ENCODE results near the gene ADGRV1.
"Not testable (repeated sequence)": the region's sequence is repeated elsewhere in the genome, so short reads cannot be mapped to it uniquely, and the experiment has no call there.

ADGRV1 gene

DNA sequence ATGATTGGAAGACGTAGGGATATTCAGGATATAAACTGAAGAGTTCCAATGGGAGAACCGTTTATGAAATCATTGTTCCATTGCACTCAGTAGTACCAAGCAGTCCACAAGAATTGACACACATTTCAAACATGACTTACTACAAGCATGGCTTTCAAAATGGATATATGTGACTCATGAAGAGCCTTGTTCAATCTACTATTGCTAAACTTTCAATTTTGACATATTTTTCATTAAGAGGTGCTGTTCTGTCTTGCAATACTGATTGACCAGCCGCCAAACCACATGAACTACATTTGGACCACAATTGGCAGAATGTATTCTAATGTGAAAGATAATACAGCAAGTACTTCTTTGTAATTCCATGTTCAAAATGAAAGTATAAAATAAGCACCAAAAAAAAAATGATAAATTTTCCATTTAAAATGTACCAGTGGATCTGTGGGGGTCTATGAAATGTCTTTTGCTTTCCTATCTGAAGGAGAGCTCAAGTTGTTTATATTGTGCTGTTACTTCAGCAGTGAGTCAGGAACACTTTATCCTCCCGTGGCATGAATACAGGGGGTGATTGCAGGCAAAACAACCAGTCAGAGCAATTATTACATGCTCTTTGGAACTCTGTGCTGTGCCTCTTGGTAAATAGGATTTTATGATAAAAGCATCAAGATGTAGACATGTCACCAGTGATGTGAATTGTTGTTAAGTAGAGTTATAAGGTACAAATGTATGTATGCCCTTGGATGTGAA, 458.5 kb downstream of the ADGRV1 start:
- no peak for DNase-seq

DNA sequence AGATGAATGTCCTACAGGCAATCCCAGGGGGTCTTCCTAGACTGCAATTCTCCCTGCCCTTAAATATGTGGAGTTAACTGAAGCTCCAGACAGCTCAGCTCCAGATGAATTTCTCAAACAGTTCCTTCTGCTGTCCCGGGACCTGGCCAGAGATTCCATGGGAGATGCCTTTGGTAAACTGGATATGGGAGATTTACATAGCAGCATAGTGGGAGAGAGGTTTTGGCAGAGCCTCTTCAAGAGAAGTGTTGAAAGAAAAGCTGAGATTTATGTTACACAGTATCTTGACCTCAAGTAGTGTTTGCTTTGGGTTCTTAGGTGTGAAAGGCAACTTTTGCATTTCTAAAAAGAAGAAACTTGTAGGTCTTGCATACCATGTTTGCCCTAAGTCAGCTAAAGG, 459.6 kb downstream of the ADGRV1 start:
- DNase-seq = no peak

DNA sequence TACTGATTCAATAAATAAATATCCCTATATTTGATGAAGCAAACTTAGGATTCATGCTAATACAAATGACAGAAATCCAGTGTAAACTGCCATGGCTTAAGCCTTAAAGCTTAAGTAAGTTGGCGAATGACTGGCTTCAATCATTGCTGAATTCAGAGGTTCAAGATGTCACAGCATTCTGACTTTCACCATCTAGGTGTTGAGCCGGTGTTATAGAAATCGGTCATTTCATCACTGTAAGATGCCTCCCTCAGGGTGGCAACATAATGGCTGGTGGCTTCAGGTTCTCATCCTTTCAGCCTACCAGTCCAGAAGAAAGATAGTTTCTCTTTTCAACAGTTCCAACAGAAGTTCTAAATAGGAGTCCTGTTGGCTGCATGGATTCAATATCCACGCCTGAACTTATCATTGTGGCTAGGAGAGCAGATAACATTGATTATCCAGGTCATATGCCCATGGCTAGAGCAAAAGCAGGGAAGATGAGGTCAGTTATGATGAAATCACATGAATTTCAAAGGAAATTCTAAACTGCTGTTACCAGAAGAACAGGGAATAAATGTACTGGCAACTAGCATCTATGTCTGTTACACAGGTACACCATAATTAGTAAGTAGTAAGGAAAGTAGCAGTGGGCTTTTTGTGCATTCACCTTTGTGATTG, 460.2 kb downstream of the ADGRV1 start:
- DNase-seq = no peak

DNA sequence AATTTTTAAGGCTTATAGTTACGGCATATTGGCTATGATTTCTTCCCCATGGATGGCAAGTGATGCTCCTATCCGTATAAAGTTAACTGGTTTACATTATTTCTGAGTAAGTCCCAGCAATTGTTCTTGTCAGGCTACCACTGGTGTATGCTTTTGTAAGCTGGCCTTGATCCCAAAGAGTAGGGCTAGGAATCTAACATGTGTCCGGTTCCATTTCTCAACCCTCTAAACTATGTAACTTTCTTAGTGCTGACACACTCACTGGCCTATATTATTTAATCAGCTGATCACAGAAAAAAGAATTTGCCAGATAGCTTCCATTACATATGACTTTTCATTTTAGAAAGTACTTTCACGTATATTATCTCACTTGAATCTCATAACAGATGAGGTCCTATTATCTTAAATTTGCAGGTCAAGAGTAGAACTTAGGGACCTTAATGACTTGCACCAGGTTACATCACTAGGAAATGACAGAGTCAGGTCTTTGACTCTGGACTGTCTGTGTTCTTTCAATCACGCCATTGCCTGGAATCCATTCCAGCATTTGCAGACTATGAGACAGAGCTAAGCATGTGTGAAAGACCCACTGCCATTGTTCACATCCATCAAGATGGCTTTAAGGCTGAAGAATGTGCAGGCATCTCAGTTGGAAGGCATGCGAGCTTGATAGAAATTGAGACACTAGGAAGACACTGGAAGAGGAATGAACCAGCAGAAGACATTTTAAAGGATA, 461.6 kb downstream of the ADGRV1 start:
- DNase-seq = no peak

DNA sequence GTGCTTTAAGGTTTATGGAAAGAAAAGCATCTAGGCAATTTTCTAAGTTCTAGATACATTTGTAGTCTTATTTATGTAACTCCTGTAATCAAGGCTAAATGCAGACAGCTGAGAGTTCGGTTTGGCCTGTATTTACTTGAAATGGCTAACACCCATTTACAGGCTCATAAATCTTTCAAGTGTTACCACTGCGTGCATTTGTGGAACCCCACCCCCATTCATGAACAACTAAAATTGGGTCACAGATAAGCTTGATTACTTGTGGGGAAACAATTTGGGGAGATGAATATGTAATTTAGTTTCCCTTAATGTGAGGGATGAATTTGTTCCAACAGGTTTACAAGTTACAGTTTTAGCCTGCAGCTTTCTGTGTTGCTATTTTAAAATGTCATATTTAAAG, 463.9 kb downstream of the ADGRV1 start:
- no peak for DNase-seq

DNA sequence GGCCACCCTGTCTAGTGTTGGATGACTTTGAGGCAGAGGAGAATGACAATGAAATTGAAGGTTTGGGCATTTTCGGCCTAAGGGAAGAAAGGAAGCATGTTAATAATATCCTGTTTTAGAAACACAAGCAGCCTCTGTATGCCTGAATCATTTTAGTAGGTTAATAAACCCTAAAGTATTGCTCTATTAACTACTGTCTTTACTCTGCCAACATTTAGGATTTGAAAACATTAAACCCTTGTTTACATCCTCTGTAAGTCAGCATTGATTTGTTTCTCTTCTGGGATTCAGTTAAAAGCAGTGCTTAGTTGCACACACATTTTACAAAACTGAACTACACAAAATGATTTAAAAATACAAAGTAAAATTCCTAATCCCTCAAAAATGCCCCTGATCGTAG, 465.6 kb downstream of the ADGRV1 start:
- no peak for DNase-seq

DNA sequence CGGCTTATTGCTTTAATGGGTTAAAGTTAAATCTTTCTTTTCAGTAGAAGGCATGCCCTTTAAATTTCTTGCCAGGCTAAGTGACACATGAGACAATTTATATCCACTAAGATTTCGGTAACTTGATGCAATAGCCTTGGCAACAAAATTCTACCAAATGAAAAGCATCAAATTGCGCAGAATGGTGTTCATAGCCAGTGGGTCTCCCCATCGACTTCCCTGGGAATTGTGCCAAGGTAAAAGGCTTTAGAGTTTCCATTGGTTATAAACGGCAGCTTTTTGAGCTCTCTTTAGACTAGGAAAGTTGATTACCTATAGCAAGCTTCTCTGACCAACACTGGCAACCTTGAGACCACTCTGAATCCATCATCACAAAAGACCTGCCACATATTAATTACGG, 466.1 kb downstream of the ADGRV1 start:
- DNase-seq = no peak

DNA sequence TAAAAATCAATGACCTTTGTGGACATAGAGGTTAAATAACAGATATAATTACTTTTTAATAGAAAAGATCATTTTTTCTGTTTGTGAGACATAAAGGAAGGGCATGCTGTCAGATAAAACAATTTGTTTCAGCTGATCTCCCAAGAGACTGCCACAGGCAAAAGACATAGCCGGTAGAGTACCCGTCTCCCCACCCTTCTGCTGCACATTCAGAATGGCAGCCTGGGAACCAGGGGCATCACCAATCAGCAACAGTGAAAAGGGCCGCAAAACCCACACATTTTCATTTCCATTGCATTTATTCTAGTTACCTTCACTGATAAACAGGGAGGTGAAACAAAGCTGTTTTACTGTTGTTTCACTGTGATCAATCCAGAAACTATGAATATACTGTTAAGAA, 466.9 kb downstream of the ADGRV1 start:
- DNase-seq = no peak

DNA sequence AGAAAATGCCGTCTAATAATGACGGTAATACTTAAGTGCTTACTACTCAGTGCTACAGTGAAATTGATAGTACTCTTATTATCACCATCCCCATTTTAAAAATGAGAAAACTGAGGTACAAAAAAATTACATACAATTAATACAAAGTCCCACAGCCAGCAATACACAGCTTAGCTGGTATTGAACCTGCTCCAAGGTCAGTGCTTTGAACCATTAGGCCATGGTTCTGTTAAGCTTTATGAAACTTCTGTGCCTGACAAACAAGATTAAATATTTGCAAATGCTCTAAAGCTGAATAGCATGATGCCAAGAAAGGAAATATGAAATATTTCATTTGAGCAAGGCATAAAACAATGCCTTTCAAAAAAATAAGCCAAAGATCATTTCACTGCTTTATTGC, 467.4 kb downstream of the ADGRV1 start:
- DNase-seq = no peak

DNA sequence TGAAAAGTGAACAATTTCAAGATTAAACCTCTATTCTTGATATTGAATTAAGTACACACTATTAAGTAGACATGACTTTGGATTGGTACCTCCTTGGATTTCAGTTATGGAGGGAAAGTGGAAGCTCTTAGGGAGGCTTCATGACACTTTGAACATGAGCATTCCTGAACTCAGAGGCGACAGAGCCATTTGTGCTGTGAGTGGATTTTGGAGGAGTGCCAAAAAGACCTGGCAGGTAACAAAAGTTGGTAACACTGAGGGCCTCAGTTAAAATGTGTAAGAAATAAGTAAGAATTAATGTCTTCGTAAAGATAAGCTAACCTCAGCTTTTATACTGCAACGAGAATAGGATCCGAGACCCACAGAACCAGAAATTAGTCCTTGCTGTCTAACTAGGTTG, 467.9 kb downstream of the ADGRV1 start:
- no peak for DNase-seq

DNA sequence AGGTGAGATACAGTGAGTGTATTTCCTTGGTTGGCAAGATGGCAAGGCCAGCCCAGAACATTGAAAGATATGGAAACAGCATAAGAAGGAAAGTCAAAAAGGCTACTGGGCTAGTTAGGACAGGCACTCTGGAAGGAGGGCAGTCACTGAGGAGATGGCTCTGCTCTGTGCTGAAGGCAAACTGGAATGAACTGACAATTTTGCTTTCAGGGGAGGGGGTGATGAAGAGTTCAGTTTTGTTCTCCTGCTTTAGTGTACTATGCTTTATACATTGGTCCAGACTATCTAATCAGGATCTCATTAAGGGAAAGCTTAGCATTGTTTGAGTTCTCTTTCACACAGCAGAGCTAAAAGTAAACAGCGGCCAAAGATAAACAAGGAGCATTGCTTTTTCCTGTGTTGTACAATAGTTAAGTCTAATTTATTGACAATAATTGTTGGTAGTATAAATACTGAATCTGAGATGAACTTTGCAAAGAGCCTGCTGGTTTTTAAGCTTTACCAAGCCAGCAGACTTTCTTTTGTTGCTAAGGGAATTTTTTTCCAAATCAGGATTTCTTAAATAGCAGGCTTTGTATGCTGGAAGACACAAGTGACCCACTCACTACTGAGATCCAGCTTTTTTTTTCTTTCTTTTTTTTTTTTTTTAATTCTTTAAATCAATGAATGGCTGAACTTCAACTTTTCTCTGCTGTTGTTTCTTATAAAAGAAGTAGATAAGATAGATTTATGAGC, 469.0 kb downstream of the ADGRV1 start:
- no peak for DNase-seq

DNA sequence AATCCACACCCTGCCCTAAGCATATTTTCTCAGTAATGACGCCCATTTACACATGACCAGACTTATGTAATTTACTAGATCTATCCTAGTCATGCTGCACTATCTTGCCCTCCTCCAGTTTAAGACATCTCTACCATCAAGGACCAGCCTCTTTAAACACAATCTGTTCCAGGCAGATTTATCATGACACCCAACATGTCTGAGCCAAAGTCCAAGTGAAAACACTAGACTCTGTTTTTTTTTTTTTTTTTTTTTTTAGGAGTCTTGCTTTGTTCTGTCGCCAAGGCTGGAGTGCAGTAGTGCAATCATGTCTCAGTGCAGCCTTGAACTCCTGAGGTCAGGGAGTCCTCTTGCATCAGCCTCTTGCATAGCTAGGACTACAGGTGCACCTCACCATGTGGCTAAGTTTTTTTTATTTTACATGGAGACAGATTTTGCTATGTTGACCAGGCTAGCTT, 469.9 kb downstream of the ADGRV1 start:
- no peak for DNase-seq

DNA sequence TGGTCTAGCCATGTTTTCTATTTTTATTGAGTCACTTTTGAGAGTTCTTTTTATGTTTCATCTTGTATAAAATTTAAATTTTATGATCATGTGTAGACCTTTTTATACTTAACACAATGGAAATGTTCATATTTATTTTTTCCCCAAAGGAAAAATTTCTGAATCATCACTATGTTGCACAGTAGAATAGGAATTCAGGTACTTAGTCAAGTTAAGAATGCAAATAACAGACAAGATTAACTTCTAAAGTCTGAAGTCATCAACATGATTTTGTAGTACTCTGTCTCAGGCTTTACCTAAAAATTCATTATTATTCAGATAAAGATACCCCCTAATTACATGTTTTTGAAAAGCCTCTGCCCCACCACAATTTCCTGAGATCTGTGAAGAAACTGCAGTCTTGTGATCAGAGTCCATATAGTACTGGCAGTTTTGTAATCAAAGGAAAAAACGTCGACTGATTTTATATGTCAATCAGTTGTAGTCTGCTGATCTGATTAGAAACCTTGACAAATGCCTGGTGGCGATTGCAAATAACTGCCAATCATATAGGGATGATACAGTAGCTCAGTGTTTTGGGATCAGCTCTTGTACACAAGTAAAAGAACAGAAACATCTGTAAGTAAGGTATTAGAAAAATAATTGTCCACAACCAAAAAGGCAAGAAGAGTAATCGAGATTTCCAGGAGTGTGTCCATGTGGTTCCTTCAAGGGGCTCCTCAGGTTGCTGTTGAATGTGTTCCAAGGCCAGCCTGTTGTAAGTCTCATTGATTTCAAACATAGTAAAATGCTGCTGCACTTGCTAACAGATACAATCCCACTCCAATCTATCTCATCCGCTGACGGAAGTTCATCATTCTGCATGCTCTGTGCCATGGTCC, 472.2 kb downstream of the ADGRV1 start:
- no peak for DNase-seq

DNA sequence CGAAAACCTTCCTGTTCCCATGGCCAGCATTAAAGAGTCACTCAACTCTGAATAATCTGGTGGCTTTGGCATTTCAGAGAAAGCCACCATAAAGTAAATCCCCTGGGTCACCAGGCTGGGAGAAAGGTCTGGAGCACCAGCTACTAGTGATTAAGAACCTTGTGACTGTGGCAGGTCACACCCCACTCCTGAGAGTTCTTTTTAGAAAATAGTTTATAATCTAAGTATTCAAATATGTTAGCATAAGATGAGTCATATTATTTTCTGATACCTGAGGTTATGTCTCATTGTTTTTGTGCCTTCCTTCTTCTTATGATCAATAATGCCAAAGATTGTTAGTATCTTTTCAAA, 472.8 kb downstream of the ADGRV1 start:
- DNase-seq = no peak

DNA sequence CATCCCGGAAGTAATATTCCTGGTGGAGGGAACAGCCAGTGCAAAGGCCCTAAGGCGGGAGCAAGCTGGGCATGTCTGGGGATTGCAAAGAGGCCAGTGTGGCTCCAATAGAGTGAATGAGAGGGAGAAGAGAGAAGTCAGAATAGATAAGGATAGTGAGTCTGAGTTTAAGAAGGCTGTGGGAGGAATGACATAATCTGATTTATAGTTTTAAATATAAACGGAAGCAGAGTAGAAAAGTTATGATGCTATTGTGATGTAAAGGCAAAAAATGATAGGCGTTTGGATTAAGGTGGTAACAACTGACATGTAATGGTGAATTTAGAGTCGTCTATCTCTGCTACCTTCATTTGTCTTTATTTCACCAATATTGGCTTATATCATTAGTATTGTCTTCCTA, 473.5 kb downstream of the ADGRV1 start:
- no peak for DNase-seq

DNA sequence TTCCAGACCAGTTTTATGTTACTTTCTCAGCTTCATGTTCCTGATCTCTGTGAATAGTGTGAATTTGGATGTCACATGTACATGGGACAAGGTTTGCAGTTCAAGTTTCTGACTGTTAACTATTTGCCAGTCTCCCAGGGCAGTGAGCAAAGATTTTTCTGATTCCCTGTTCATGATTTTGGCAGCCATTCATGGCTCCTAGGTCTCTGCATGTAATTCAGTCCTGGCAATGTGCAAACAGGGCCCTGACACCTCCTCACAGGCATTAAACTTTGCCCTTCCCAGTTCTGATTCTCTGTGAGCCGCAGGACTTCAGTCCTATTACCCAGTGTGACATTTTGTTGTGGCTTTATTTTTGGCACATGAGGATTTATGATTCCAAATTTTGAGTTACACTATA, 474.8 kb downstream of the ADGRV1 start:
- no peak for DNase-seq

DNA sequence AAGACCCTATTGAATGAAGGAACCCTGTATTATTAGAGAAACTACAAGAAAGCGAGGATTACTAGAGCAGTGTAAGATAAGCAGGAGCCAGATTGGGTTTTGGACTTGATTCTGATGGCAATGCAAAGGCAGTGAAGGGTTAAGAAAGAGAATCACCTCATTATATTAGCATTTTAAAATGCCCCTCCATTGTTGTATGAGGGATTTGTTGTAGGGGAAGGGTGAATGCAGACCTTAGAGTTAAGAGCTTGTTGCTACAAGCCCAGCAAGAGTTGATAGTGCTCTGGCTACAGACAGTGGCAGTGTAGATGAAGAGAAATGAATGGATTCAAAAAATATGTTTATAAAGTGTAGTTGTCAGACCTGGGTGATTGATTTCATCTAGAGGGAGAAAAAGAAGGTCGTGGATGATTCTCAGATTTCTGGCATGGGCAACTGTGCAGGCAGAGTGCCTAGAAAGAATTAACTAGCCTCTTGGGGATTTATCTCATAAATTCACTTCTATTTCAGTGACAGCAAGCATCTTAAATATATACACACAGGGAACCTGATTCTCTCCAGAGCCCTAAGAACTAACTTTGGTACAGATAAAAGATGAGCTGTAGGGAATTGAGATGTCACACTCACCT, 479.7 kb downstream of the ADGRV1 start:
- no peak for DNase-seq

DNA sequence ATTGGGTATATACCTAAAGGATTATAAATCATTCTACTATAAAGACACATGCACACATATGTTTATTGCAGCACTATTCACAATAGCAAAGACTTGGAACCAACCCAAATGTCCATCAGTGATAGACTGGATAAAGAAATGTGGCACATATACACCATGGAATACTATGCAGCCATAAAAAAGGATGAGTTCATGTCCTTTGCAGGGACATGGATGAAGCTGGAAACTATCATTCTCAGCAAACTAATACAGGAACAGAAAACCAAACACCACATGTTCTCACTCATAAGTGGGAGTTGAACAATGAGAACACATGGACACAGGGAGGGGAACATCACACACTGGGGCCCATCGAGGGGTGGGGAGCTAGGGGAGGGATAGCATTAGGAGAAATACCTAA, 482.5 kb downstream of the ADGRV1 start:
- DNase-seq = not testable (repeated sequence)

DNA sequence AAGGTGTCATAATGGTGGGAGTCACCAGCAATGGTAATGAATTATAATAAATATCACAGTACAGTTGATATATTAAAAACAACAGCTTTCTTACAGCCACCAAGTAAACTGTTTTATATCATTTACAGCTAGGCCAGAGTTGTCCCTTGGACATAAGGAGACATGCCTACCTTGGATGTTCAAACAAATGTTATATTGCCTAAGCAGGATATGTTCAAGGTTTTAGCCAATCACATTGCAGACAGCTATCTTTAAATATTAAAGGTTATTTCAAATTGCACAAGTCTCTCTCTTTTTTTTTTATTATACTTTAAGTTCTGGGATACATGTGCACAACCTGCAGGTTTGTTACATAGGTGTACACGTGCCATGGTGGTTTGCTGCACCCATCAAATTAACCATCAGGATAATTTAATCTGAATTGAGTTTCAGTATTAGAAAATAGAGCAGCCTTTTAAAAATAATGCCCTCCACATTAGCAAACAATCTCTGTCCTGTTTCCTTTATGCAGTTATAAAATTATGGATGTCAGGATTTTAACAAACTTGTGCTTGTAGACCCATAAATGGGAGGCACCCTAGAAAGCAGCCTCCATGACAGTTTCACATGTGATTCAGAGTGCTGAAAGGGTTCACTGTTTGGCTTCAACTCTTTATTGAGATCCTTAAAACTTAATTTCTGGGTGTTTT, 483.8 kb downstream of the ADGRV1 start:
- no peak for DNase-seq

DNA sequence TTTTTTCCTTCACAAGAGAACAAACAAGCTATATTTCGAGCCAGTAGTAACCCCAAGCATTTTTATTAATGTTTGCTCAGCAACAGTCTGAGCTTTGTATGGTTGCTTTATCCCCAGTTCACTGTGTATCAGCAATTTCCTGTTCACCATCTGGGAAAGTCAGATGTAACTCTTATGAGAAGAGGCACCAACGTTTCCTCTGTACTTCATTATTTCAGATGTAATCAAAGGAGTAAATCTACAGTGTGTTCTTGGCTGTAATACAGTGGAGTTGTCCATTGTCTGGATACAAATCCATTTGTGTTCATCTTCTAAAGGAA, 484.3 kb downstream of the ADGRV1 start:
- DNase-seq = no peak

DNA sequence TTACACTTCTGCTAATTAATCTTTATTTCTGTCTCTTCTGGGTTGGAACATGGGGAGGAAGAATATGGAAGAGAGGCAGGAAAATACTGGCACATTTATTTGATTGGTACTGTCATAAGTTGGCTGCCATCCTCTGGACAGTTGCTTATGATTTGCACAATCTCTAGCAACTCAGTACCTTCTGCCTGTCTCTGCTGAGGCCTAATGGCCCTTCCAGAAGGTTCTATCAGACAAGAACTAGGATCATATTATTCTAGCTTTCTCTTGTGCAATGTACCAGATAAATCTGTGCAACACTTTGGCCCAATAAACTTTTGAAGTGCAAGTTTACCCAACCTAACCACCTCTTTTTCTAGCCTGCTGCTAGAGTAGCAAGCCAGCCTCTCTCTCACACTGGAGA, 489.5 kb downstream of the ADGRV1 start:
- DNase-seq = no peak

DNA sequence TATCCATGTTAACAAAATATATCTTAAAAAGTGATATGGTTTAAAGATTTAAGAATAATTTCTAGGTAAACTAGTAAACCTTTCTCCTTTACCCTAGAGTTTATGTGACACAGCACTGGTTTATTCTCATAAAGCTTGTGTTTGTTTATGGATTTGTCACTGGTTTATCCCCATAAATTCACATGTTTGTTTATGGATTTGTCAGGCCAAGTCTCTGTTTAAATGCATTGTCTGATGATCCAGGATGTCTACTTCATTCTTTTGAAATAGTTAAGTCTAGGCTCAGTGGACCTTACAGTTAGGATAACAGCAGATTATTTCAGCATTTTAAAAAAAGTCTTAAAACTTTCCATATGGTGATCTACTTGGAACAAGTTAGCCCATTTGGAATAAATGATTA, 490.5 kb downstream of the ADGRV1 start:
- no peak for DNase-seq

Measured in activated CD4-positive, alpha-beta T cell treated with anti-CD3 and anti-CD28 coated beads, Interleukin-2, Interleukin-6, amounts not matched to agents 100 ng/mL and 50 ng/mL, durations not matched to agents 16 hours and 8 hours (primary cell).